Spleen (tissue), 7 donors: ENCODE measurements around the gene NDUFAF4.

Experiments used
- CTCF ChIP-seq, 11 experiments: fragments of 200-600 bp in 7 of 11; fragments of 450-650 bp in 4 of 11; sonication (generic) in 4 of 11; IDR thresholded peaks in 8 of 11; conservative IDR thresholded peaks in 3 of 11; 1 replicate in 7 of 11; 2 replicates in 4 of 11; pipeline versions ENCODE4 v1.4.0 to v1.8.0; 2016 to 2021; ENCODE audit warnings: antibody characterized with exemption in 11 of 11, inconsistent platforms in 4 of 11, mild to moderate bottlenecking in 1 of 11
- POLR2A ChIP-seq, 3 donors: fragments of 450-650 bp; IDR thresholded peaks; one replicate each; pipeline ENCODE4 v1.5.1; 2017; ENCODE audit warnings: antibody characterized with exemption in 3 of 3, mild to moderate bottlenecking in 1 of 3
- POLR2AphosphoS5 ChIP-seq, 3 donors: sonication (generic); formaldehyde crosslinking; IDR thresholded peaks; one replicate each; pipeline ENCODE4 v1.5.1; 2017; ENCODE audit warnings: antibody characterized with exemption in 3 of 3
- donor health status: DM: no; HTN: no; CAD: no; lungs with moderate emphysema.
- donor health status: DM: no; HTN: no; CAD: no.
- donor health status: DM: no; HTN: no; CAD: no.

DNA sequence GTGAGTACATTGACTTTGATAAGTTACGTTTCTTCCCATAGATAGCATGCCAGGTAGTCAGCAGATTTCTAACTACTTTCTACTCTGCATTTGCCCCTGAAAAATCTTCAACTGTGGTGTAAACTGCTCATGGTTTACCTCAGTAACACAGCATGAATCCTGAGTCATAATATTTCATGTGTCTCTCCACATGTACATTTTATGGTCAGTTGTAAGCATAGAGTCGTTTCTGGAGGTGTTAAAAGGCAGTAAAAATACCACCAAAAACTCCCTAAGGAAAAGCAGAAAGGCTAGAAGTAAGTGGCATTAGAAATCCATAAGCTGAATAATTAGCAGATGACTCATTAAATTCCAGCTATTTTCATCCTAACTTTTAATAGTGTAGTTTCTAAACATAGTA lies 56.3 kb downstream of the NDUFAF4 start:
- TF ChIP-seq CTCF (IDR thresholded peaks at IDR 0.05 in 8 of 11, conservative IDR thresholded peaks at IDR 0.05 in 3 of 11) (no peak), POLR2A (IDR thresholded peaks at IDR 0.05) (no peak), POLR2AphosphoS5 (IDR thresholded peaks at IDR 0.05) (no peak)
